HG03064 (cell line): ENCODE measurements around the gene VWA5B2.

Source experiments
- ATAC-seq: cut with Tn5 transposase; IDR thresholded peaks from one replicate; pipeline ENCODE4 v1.9.1; 2021; ENCODE audit warnings: low read depth; ENCODE audit not compliant: unreplicated experiment

Gene VWA5B2

DNA sequence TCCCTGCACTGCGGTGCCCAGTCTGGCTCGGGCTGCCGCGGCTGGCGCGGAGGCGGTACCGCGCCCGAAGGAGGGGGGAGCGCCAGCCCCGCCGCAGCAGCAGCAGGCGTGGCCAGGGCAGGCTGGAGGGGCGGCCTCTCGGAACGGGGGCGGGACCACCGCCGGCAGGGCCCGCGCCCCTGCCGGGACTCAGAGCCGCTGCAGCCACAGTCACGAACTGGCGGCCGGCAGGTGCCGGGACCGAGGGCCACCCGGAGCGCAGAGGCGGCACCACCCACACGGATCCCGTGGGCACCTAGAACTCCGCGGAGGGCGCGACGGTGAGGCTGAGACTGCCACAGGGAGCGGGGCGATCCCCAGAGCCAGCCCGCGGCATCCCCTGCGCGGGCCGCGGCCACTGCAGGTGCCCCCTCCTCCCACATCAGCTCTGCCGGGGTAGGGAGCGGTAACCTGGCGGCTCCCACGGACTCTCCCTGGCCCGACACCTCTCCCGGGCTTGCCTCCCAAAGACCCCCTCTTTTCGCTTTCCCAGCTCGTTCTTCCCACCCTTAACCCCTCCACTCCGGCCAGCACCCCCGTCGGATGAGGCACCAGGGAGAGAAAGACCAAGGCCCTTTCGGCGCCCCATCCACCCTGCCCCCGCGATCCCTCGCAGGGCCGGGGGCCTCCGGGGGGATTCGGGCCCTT lies at the start of gene VWA5B2:
Gene VWA5B2, plus strand, starts transcription at position 192 of the 687 bp plus-strand sequence. CDS start 944 bp downstream, outside the sequence.
- ATAC-seq: peak; percentile 57

DNA sequence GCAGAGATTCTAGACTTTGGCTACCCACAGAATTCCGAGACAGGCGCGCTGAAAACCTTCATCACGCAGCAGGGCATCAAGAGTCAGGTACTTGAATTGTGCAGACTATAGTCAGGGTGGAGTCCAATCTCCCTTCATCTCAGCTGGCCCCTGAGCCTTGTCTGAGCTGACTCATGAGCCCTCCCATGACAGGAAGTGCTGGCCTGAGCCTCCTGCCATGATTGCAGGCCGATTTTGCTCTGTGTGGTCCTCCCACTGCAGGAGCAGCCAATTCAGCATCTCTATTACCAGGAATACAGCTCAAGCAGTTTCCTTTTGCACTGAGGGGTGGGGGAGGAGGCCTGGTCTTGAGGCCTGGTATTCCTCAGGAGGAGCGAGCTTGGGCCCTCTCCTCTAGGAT lies 49.2 kb upstream of the VWA5B2 start:
- ATAC-seq: no peak

DNA sequence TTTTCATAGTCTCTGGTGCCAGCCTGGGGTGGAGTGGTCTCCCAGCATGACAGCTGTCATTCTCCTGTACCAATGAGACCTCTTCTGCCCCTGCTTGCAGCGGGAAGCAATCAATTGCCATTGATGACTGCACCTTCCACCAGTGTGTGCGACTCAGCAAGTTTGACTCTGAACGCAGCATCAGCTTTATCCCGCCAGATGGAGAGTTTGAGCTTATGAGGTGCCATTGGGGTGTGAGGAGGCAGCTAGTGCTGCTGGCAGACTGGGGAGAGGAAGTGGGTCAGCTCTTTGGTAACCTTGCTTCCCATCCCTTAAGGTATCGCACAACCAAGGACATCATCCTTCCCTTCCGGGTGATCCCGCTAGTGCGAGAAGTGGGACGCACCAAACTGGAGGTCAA lies 47.8 kb upstream of the VWA5B2 start:
- ATAC-seq: no peak

DNA sequence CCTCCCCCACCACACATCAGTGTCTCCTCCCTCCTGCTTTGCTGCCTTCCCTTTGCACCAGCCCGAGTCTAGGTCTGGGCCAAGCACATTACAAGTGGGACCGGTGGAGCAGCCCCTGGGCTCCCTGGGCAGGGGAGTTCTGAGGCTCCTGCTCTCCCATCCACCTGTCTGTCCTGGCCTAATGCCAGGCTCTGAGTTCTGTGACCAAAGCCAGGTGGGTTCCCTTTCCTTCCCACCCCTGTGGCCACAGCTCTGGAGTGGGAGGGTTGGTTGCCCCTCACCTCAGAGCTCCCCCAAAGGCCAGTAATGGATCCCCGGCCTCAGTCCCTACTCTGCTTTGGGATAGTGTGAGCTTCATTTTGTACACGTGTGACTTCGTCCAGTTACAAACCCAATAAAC lies 45.7 kb upstream of the VWA5B2 start:
- ATAC-seq: no peak

DNA sequence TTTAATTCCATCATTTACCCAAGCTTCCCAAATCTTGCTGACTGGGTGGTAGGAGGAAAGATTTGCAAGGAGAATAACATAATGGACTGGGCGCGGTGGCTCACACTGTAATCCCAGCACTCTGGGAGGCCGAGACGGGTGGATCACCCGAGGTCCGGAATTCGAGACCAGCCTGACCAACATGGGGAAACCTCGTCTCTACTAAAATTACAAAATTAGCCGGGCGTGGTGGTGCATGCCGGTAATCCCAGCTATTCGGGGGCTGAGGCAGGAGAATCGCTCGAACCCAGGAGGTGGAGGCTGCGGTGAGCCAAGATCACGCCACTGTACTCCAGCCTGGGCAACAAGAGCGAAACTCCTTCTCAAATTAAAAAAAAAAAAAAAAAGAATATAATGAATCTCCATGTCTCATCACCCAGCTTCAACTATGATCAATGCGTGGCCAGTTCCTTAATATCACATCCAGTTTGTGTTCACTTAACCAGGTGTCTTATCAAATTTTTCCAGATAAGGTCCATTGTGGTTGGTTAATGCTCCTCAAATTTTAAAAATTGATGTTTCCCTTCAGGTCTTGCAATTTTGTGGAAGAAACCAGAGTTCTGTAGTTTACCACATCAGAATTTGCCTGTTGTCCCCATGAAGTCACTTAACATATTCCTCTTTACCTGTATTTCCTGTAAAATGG lies 44.7 kb upstream of the VWA5B2 start:
- ATAC-seq: no peak

DNA sequence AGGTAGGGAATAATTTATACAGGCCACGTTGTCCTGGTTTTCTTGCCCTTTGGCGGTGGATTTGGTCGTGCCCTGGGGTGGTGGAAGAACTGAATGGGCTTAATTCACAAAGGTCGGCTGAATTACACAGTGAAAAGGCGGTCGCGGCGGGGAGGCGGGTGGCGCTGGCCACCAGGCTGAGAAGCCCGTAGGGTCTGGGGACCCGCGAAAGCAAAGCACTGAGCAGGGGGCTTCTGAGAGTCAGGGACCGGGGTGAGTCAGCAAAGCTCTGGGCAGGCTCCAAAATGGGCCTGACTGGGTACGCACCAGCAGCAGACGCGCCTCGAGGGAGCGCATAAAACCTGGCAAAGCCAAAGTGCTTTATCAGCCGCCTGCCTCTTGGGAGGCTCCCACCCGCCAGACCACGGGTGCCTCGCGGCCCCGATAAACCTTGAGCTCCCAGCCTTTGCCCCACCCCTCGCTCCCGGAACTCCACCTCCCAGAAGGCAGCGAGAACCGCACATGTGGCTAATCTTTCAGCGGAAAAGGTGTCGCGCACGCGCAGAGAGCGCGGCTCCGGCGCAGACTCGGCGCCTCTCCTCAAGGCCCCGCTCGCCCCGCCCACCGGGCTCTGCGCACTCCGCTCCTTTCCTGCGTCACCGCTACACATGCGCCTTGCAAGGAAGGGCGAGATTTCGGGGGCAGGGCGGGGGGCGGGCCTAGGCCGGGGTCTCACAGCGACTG lies 43.8 kb upstream of the VWA5B2 start:
- peak; percentile 85 for ATAC-seq

DNA sequence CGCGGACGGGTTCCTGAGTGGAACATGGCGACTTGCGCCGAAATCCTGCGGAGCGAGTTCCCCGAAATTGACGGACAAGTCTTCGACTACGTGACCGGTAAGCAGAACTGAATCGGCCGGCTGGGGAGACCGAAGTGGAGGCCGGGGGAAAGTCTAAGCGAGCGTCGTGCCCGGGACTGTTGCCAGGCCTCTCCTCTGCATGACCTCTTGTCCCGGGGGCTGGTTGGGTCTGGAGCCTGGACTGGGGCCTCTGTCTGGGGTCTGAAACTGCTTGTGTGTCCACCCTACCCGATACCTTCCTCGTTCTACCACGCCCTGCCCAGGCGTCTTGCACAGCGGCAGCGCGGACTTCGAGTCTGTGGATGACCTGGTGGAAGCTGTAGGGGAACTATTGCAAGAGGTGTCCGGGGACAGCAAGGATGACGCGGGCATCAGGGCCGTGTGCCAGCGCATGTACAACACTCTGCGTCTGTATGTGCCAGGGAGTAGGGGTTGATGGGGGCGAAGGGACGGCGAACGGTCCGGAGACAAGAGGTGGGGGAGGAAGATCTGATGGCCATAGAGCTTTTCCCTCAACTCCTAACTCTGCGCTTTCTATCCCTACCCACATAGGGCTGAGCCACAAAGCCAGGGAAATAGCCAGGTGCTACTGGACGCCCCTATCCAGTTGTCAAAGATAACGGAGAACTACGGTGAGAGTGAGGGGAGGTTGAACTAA lies 43.0 kb upstream of the VWA5B2 start, which contains the start of gene ABCF3:
Gene ABCF3, plus strand, starts transcription at position 16 of the 718 bp plus-strand sequence. Its CDS starts 9 bp downstream, at position 25.
- ATAC-seq: peak; percentile 11

DNA sequence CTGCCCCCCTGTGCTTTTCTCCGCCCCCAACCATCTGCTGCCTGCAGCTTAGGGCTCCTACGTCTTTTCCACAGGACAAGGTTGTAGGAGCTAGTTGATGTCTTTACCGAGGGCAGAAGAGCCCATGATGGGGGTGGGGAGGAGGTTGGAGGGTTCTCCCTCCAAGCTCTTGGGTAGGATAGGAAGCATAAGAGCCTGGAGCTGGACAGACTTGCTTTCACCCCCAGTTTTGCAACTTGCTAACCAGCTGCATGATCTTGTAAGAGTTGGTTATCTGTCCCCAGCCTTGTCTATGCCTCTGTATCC lies 42.5 kb upstream of the VWA5B2 start:
- no peak for ATAC-seq

DNA sequence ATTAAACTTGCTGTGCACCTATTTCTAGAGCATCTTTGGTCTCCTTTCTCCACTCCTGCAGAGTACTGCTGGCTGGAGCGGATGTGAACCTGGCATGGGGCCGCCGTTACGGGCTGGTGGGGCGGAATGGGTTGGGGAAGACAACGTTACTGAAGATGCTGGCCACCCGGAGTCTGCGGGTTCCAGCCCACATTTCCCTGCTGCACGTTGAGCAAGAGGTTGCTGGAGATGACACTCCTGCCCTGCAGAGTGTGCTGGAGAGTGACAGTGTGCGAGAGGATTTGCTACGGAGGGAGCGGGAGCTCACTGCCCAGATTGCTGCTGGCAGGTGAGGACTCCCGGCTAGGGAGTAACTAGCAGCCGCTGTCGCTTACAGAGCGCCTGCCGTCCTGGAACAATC lies 41.3 kb upstream of the VWA5B2 start:
- no peak for ATAC-seq

DNA sequence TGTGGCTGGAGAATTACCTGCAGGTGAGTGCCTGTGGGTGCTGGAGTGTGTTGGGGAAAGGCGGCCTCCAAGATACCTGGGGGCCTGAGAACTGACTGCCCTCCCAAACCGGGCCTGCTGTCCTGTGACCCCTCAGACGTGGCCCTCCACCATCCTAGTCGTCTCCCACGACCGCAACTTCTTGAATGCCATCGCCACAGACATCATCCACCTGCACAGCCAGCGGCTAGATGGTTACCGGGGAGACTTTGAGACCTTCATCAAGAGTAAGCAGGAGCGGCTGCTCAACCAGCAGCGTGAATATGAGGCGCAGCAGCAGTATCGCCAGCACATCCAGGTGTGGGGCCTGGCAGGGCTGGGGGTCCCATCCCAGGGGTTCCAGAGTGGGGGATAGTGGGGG lies 40.0 kb upstream of the VWA5B2 start:
- no peak for ATAC-seq

DNA sequence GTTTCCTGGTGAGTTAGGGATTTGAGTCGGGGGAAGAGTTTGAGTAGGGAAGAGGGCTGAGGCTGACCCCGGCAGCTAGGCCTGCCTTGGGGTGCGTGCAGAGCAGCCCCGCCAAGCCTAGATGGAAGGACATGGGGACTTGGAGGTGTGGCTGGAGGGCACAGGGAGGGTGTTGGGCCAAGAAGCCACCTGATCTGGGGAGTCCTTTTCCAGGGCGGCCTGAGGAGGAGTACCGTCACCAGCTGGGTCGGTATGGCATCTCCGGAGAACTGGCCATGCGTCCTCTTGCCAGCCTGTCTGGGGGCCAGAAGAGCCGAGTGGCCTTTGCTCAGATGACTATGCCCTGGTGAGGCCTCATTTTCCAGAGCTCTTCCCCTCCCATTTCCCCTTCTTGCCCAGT lies 36.5 kb upstream of the VWA5B2 start:
- ATAC-seq: no peak

DNA sequence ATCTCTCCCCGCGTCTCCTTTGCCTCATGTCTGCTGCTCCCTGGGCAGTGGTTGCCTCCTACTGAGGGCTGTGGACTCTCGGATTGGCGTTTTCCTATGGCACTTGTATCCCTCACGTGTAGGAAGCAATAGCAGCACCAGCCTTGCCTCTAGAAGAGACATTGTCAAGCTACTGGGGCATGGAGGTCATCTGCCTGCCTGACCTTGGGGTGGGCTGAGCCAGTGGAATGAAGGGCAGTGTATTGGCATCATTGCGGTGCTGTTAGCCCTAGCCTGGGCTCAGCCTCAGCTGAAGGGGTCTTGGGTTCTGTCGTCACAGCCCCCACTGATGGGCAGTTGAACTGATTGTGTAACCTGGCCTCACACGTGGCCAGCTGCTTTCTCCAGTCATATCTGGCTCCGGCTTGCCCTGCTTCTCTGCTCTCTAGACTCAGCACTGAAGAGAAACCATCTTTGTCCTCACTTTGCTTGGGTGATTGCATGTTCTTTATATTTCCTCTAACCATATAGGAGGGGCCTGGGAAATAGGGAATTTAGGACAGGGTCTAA lies 35.3 kb upstream of the VWA5B2 start:
- ATAC-seq: no peak

DNA sequence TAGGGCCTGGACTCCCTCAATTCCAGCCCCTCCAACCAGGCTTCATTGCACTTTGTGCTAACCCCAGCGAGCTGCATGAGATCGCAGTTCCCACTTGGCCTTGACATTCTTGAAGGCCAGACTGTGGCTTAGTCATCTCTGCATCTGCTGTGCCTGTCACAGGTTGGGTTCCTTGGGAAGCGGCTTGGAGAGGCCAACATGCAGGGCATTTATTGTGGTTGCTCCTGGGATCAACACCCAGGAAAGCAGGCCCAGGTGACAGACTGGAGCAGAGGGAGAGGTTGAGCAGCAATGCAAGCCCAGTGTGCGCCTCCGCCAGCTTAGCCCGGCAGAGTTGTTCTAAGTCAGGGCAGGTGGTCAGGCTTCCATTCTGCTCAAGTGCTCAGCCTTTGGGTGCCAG lies 32.8 kb upstream of the VWA5B2 start:
- no peak for ATAC-seq

DNA sequence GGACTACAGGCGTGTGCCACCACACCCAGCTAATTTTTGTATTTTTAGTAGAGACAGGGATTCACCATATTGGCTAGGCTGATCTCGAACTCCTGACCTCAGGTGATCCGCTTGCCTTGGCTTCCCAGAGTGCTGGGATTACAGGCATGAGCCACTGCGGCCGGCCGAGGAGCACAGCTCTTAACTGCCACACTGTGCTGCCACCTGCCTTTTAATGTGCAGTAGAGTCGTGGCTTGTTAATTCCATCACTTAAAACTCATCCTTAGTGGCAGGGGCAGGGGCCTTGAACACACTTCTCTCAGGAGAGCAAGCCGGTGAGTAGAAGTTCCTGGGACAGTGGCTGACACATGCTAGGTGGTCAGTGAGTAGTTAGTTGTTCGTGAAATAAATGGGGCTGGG lies 30.9 kb upstream of the VWA5B2 start:
- ATAC-seq: no peak

DNA sequence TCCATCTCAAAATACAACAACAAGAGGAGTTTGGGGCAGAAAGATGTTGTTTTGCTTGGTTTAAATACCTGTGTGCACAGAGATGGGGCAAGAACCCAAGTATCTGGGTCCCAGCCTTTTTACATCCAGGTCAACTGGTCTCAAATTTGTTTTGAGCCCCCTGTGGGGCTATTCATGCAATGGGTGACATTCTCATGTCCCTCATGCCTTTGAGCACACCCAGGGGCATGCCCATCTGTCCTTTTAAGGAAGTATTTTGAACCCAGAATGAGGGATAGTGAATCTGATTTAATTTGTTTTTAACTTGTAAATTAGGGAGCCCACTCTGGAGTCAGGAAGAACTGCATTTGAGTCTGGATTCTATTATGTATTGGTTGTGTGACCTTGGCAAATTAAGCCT lies 28.6 kb upstream of the VWA5B2 start:
- no peak for ATAC-seq

DNA sequence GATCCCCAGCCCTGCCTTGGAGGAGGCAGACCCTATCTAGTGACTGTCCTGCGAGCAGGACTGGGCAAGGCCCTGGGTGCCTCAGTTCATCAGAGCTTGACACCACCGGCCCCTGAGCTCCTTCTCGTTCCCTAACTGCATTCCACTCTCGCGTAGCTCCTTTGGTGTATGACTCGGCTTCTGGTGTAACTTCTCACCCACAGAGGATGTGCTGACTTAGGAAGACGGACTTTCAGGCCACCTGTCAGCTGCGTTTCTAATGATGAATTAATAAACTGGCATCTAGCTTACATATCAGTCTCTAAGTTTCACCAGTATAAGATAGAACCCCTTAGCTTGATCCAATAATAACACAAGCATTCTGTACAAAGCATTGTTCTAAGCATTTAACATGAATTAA lies 25.9 kb upstream of the VWA5B2 start:
- ATAC-seq: no peak

DNA sequence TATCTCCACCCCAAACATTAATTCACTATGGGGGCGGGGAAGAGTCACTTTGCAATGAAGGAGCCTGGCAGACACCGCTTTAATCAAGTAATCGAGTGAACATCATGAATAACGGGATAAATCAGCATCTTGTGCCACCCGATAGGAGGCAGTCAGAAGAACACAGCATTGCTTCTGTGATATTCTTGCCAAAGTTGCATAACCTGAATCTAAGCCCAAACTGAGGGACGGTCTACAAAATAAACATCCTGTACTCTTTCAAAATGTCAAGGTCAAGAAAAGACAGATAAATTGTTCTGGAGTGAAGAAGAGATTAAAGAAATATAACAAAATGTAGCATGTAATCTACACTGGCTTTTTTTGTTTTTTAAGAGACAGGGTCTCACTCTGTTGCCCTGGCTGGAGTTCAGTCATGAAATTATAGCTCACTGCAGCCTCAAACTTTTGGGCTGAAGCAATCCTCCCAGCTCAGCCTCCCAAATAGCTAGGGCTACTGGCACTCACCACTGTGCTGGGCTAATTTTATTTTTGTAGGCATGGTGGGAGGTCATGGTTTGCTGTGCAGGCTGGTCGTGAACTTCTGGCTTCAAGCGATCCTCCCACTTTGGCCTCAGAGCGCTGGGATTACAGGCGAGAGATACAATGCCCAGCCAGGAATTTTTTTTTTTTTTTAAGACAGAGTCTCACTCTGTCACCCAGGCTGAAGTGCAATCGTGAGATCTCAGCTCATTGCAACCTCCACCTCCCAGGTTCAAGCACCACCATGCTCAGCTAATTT lies 20.1 kb upstream of the VWA5B2 start:
- ATAC-seq: no peak

DNA sequence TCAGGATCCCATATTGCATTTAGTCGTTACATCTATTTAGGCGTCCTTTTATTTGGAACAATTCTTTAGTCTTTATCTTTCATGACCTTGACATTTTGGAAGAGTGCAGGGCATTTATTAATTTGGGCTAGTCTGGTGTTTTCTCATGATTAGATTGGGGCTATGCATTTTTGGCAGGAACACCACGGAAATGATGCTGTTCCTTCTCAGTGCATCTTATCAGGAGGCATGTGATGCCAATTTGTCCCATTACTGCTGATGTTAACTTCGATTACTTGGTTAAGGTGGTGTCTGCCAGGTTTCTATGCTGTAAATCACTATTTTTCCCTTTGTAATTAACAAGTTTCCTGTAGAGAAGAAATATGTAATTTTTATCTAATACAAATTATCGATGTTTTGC lies 18.1 kb upstream of the VWA5B2 start:
- no peak for ATAC-seq

DNA sequence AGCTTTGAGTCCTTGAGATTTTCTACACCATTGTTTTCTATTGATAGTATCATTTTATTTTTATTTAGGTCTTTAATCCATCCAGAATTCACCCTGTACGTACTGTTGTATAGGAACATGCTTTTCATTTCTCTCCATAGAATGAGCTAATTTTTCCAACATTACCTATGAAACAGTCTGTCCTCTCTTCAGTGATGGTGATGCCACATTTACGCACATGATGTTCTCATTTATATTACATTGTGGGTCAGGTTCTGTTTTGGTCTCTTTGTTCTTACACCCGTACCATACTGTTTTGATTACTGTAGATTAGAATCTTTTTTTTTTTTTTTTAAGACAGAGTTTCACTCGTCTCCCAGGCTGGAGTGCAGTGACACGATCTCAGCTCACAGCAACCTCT lies 17.7 kb upstream of the VWA5B2 start:
- ATAC-seq: no peak

DNA sequence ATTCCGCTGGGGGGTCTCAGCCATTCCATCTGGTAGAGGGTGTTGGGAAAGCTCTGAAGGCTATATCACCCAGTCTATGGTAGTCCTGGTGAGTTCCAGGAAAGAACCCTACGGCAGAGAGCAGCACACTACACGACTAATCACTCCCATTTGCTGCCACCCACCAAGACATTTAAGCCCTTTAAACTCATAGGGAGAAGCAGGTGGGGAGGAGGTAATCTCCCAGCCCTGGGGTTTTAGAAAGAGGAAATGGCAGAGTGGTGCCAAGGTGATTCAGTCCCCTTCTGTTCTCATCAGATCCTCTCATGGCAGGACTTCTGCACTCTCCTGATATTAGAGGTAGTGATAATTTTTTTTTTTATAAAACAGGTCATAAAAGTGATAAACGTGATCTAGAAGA lies 10.6 kb upstream of the VWA5B2 start:
- ATAC-seq: no peak
